Activated T-helper 1 cell treated with anti-CD3 and anti-CD28 coated beads, Interleukin-2, amount 50 U/mL, for 16 hours (primary cell): ENCODE results near the gene ZNF738.
"Not testable (repeated sequence)": the region's sequence is repeated elsewhere in the genome, so short reads cannot be mapped to it uniquely, and the experiment has no call there.

ENCODE experiments used
- DNase-seq, 2 donors: peaks; one replicate each; pipeline ENCODE4 v3.0.0-alpha.2; 2020; ENCODE audit warnings: low read depth in 1 of 2, low spot score in 1 of 2

The ZNF738 gene

DNA sequence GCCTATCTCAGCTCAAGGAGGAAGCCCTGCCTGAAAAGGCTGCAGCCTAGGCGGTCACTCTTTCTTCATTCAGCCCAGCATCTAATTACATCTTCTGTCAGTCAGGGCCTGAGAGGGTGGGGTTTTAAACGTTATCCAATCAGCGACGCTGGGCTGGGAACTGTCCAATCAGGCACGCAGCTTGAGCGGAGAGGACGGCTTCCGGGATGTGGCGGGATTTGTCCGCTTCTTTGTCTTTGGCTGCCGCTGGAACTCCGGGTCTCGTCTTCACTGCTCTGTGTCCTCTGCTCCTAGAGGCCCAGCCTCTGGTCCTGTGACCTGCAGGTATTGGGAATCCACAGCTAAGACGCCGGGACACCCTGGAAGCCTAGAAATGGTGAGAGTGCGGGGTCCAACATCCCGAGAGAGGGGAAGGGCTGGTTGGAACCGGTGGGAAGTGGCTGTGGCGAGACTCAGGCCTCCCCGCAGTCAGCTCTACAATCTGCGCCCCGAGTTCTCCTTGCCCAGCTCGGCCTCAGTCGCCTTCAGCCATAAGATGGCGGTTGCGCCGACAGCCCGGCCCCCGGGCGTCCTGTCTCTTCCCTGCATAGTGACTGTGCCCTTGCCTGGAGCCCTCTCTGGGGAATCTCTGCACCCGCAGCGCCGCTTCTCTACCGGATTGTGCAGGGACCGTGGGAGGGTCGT, at the start of gene ZNF738:
TSS of gene ZNF738 (plus strand) at position 233 of the 684 bp plus-strand sequence. CDS start at position 374, 141 bp downstream.
- peak; percentile 59 to 74 for DNase-seq

DNA sequence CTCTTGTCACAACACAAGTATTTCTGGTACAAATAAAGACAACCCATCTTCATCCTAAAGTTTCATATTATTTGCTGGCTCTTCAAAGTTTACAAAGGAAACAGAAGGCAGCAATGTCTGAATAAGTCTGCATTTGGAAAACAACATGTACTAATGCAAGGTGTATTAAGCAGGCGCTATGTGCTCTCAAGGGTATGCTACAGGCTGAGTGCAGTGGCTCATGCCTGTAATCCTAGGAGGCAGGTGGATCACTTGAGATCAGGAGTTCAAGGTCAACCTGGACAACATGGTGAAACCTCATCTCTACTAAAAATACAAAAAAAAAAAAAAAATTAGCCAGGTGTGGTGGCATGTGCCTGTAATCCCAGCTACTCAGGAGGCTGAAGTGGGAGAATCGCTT, 46.0 kb upstream of the ZNF738 start:
- not testable (repeated sequence) for DNase-seq

- no peak for DNase-seq
These were observed 44.1 kb upstream of the ZNF738 start for GRCh38 chr19:21314676-21315075.

GRCh38 chr19:21317821-21318220, 41.0 kb upstream of the ZNF738 start:
- no peak for DNase-seq

- DNase-seq, result no peak
These were observed 37.7 kb upstream of the ZNF738 start for GRCh38 chr19:21321134-21321533.

DNA sequence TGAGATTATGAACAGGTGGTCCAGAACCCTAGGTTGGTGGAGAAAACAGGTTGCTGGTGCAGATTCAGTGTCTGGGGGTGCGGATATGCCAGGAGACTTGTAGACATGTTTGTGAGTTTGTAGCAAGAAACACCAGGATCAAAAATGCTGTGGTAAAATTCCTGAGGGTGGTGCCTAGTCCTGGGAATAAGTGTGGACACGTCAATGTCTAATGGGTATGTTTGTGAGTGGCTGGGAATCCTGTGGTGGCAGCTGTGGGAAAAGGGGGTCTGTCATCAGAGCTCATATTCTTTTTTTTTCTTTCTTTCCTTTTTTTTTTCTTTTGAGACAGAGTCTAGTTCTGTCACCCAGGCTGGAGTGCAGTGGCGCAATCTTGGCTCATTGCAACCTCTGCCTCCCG, 36.8 kb upstream of the ZNF738 start:
- DNase-seq, result no peak

DNA sequence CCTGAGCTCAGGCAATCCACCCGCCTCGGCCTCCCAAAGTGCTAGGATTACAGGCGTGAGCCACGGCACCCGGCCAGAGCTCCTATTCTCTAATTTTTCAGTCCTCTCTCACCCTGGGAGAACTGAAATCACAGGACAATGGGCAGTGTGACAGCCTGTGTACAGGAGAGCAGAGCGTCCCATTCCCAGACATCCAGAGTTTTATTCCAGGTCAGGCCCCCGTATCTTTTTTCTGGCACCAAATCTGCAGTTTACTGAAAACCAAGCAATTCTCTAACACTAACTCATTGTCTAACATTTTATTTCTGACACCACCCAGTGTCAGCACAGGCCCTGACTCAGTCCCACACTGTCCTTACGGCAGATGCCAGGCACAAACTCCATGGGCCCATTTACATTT, 36.3 kb upstream of the ZNF738 start:
- DNase-seq, result no peak

DNA sequence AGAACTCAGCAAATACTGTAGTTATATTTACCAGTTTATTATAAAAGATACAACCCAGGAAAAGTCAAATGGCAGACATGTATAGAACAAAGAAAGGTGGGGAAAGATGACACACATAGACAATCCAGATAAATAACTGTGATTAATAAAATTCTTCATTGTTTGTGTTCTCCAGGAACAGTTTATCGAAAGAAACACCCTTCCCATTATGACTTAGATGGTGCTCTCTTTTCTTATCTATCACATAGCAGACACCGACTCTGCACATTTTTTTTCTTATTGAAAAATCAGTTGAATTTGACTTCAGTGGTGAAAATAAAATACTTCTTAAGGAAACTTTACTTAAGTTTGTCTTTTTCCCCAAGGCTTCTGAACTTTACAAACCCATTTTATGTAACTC, 35.8 kb upstream of the ZNF738 start:
- DNase-seq, result no peak

GRCh38 chr19:21326169-21326568, 32.6 kb upstream of the ZNF738 start:
- DNase-seq, result no peak

GRCh38 chr19:21328406-21328805, 30.4 kb upstream of the ZNF738 start:
- no peak for DNase-seq

DNA sequence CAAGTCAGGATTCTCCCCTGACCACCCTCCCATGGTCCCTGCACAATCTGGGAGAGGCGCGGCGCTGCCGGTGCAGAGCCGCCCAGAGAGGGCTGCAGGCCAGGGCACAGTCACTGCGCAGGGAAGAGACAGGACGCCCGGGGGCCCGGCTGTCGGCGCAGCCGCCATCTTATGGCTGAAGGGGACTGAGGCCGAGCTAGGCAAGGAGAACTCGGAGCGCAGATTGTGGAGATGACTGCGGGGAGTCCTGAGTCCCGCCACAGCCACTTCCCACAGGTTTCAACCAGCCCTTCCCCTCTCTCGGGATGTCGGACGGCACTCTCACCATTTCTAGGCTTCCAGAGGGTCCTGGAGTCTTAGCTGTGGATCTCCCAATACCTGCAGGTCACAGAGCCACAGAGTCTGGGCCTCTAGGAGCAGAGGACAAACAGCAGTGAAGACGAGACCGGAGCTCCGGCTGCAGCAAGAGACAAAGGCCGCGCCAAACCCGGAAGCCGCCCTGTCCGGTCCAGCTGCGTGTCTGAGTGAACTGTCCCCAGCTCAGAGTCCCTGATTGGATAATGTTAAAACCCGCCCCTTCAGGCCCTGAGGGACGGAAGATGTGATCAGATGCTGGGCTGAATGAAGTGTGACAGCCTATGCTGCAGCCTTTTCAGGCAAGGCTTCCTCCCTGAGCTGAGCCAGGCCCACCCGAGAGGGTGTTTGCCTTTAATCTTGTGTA, 29.8 kb upstream of the ZNF738 start, which contains the start of gene ZNF708:
TSS of gene ZNF708 (minus strand) at position 526 of the 721 bp plus-strand sequence. CDS start at position 328, 198 bp downstream.
- peak; percentile 42 to 55 for DNase-seq

DNA sequence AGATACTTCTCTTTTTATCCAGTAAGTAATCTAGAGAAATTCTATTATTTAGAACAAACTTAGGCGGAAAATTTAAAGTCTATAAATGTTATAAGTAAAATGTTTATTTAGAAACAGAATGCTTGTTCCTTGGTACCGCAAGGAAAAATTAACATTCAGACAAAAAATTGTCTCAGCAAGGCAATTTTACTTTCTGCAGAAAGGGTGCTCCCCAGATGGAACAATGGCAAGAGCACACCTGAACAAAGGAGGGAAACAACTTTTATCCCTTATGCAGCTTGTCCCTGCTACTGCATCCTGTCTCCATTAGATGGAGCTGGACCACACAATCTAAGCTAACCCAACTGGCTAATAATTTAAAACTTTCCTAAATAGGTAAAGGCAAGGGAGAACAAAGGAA, 23.1 kb upstream of the ZNF738 start:
- DNase-seq, result no peak

DNA sequence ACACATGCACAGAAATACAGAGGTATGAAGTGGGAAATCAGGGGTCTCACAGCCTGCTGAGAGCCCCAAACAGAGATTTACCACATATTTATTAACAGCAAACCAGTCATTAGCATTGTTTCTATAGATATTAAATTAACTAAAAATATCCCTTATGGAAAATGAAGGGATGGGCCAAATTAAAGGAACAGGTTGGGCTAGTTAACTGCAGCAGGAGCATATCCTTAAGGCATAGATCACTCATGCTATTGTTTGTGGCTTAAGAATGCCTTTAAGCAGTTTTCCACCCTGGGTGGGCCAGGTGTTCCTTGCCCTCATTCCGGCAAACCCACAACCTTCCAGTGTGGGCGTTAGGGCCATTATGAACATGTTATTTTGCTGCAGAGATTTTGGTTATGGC, 14.0 kb upstream of the ZNF738 start:
- DNase-seq, result not testable (repeated sequence)

DNA sequence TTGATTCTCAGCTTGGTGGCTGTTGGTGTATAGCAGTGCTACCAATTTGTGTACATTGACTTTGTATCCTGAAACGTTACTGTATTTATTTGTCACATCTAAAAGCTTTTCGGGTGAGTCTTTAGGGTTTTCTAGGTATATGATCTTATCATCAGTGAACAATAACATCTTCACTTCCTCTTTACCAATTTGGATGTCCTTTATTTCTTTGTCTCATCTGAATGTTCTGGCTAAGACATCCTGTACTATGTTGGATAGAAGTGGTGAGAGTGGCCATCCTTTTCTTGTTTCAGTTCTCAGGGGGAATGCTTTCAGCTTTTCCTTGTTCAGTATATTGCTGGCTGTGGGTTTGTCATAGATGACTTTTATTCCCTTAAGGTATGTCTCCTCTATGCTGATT, 6.0 kb upstream of the ZNF738 start:
- no peak for DNase-seq

DNA sequence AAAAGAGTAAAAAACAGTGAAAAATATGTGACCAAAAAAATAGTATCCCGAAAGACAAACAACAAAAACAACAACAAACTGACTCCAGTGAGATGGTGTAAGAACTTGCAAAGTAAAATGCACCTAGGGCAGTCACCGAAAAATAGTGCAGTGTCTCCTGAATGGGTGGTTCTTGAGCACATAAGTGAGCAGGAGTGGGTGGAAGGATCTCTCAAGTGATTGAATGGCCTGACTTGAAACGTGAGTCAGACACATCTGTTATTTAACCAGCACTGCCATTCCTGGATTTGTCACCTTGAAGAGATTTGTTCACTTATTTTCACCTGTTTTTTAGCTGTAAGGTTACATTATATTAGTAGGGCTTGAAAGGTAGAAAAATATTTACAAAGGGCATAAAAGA, 3.5 kb downstream of the ZNF738 start:
- DNase-seq, result no peak

GRCh38 chr19:21383980-21384582, 25.3 kb downstream of the ZNF738 start:
- no peak for DNase-seq

DNA sequence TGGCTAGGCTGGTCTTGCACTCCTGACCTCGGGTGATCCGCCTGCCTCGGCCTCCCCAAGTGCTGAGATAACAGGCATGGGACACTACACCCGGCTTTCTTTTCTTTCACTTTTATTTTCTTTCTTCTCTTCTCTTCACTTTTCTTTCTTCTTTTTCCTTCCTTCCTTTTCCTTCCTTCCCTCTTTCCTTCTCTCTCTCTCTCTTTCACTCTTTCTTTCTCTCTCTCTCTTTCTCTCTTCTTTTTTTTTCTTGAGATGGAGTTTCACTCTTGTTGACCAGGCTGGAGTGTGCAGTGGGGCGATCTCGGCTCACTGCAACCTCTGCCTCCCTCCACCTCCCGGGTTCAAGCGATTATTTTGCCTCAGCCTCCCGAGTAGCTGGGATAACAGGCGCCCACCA, 37.3 kb downstream of the ZNF738 start:
- no peak for DNase-seq

DNA sequence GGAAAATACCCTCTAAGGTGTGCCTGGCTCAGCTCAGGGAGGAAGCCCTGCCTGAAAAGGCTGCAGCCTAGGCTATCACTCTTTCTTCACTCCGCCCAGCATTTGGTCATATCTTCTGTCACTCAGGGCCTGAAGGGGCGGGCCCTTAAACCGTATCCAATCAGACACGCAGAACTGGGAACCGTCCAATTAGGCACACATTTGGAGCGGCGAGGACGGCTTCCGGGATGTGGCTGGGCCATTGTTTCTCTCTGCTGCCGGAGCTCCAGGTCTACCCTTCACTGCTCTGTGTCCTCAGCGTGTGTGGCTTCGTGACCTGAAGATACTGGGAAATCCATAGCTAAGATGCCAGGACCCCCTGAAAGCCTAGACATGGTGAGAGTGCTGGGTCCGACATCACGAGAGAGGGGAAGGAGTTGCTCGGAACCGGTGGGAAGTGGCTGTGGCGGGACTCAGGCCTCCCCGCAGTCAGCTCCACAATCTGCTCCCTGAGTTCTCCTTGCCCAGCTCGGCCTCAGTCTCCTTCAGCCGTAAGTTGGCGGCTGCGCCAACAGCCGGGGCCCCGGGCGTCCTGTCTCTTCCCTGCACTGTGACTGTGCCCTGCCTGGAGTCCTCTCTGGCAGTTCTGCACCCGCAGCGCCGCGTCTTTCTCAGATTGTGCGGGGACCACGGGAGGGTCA, 38.2 kb downstream of the ZNF738 start, which contains the start of gene ZNF493:
TSS of gene ZNF493 (plus strand) at position 241 of the 680 bp plus-strand sequence. CDS start at position 346, 105 bp downstream.
- peak; percentile 73 to 76 for DNase-seq

GRCh38 chr19:21398851-21399250, 40.1 kb downstream of the ZNF738 start:
- no peak for DNase-seq

DNA sequence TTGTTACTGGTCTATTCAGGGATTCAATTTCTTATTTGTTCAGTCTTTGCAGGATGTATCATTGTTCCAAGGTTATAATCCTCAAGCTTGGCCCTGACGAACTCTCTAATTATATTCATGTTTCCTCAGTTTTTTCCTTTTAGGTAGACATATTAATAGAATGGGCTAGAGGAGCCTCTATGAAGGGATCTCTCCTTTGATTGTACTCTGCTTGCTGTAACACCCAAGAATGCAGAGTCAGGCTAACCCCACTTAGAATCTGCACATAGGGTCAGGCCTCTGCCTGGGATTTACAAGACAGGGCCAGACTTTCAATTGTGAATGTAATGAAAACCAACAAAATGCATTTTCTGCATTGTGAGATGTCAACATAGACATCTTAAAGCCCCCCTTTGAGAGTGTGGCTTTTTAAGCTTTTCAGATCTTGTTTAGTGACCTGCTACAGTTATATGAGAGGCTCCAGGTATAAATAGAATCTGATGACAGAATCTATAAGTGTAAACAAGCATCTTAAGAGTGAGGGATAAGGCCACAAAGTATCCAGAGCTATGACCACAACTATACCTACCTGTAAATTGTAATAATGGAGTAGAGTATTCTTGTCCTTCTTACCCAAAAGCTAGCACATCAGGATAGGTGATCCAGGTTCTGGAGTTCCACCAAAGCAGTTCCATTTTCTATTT, 43.6 kb downstream of the ZNF738 start:
- DNase-seq, result no peak

DNA sequence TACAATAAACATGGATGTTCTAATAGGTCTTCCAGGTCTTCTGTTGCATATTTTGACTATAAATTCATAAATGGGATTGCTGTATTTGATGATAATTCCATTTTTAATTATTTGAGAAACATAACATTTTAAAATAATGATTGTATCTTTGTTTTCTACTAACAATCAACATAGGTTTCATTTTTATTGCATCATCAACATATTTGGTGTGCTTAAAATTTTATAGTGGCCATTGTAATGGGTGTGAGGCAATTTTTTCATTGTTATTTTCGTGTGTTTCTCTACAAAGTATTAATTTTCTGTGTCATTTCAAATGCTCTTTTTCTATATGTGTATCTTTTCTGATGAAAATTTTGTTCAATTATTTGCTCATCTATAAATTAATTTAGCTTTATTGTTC, 51.4 kb downstream of the ZNF738 start:
- DNase-seq, result no peak
